ENCODE measurements around the gene IZUMO2.

GRCh38 chr19:50175924-50176323 is 12.8 kb upstream of the IZUMO2 start:
- TF ChIP-seq, protein P1, sequence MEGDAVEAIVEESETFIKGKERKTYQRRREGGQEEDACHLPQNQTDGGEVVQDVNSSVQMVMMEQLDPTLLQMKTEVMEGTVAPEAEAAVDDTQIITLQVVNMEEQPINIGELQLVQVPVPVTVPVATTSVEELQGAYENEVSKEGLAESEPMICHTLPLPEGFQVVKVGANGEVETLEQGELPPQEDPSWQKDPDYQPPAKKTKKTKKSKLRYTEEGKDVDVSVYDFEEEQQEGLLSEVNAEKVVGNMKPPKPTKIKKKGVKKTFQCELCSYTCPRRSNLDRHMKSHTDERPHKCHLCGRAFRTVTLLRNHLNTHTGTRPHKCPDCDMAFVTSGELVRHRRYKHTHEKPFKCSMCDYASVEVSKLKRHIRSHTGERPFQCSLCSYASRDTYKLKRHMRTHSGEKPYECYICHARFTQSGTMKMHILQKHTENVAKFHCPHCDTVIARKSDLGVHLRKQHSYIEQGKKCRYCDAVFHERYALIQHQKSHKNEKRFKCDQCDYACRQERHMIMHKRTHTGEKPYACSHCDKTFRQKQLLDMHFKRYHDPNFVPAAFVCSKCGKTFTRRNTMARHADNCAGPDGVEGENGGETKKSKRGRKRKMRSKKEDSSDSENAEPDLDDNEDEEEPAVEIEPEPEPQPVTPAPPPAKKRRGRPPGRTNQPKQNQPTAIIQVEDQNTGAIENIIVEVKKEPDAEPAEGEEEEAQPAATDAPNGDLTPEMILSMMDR (IDR thresholded peaks at IDR 0.05; ENCODE audit: low read depth, low read length, poor library complexity, severe bottlenecking), result no peak
- TF ChIP-seq EZH2phosphoT487 (IDR thresholded peaks at IDR 0.05; ENCODE audit: borderline replicate concordance, low read length), result no peak

Data from DOHH2 (cell line).